ENCODE results near the gene SPACA4.

The SPACA4 gene

DNA sequence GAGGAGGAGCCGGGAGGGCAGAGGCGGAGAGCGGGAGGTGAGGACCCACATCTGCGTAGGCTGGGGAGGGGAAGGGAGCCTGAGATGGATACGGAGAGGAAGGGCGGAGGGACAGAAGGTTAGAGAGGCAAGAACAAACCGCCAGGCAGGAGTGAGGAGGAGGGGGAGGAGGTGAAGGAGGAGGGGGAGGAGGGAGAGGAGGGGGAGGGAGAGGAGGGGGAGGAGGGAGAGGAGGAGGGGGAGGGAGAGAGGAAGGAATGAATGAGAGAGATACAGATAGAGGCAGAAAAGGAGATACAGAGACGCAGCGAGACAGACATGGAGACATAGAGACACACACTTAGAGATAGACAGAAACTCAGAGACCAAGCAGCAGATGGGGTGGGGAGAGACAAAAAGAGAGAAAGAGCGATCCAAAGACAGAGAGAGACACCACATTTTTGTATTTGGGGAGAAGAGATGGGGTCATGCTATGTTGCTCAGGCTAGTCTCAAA lies 40.2 kb downstream of the SPACA4 start:
- TF ChIP-seq, protein P1, sequence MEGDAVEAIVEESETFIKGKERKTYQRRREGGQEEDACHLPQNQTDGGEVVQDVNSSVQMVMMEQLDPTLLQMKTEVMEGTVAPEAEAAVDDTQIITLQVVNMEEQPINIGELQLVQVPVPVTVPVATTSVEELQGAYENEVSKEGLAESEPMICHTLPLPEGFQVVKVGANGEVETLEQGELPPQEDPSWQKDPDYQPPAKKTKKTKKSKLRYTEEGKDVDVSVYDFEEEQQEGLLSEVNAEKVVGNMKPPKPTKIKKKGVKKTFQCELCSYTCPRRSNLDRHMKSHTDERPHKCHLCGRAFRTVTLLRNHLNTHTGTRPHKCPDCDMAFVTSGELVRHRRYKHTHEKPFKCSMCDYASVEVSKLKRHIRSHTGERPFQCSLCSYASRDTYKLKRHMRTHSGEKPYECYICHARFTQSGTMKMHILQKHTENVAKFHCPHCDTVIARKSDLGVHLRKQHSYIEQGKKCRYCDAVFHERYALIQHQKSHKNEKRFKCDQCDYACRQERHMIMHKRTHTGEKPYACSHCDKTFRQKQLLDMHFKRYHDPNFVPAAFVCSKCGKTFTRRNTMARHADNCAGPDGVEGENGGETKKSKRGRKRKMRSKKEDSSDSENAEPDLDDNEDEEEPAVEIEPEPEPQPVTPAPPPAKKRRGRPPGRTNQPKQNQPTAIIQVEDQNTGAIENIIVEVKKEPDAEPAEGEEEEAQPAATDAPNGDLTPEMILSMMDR (IDR thresholded peaks at IDR 0.05; ENCODE audit: low read depth, low read length, missing control alignments): no peak
- no peak for DNase-seq (ENCODE audit: low read depth)
- peak overlapping the region; percentile 52 for H3K4me3 ChIP-seq (ENCODE audit: low read depth, low read length)
- in situ Hi-C loops (cut with HindIII; ENCODE audit: low sequenced_read_pairs): no loop called here

DNA sequence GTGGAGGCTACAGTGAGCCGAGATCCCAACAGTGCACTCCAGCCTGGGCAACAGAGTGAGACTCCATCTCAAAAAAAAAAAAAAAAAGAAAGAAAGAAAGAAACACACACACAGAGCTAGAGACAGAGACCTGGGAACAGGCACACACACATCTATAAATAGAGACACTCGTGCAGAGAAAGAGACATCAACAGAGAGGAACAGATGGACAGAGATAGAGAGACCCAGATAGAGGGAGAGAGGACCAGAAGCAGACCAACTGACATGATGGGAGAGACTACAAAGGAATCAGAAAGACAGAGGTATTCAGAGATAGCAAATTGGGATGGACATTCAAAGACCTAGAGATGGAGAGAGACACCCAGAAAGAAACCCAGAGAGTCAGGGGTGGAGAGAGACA lies 41.6 kb downstream of the SPACA4 start:
- no peak for DNase-seq (ENCODE audit: low read depth)
- in situ Hi-C loops (cut with HindIII; ENCODE audit: low sequenced_read_pairs): no loop called here
- no peak overlapping the region for H3K4me3 ChIP-seq (ENCODE audit: low read depth, low read length)
- TF ChIP-seq, protein P1 (IDR thresholded peaks at IDR 0.05; ENCODE audit: low read depth, low read length, missing control alignments): no peak

DNA sequence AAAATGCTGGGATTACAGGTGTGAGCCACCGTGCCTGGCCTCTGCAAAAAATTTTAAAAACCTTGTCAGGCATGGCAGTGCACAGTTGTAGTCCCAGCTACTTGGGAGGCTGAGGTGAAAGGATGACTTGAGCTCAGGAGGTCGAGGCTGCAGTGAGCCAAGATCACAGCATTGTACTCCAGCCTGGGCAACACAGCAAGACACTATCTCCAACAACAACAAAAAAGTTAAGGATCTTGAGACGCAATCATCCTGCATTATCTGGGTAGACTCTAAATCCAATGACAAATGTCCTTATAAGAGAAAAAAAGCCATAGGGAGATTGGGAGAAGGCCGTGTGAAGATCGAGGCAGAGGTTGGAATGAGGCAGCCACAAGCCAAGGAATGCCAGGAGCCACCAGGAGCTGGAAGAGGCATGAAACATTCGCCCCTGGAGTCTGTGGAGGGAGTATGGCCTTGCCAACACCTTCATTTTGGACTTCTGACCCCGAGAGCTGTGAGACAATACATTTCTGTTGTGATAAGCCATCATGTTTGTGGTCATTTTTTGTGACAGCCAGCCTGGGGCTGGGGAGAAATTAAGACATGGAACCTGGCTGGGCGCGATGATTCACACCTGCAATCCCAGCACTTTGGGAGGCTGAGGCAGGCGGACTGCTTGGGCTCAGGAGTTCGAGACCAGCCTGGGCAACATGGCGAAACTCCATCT lies 44.6 kb downstream of the SPACA4 start:
- H3K4me3 ChIP-seq (ENCODE audit: low read depth, low read length): no peak overlapping the region
- TF ChIP-seq, protein P1 (IDR thresholded peaks at IDR 0.05; ENCODE audit: low read depth, low read length, missing control alignments): no peak
- no peak for DNase-seq (ENCODE audit: low read depth)
- in situ Hi-C loops (cut with HindIII; ENCODE audit: low sequenced_read_pairs): no loop called here

DNA sequence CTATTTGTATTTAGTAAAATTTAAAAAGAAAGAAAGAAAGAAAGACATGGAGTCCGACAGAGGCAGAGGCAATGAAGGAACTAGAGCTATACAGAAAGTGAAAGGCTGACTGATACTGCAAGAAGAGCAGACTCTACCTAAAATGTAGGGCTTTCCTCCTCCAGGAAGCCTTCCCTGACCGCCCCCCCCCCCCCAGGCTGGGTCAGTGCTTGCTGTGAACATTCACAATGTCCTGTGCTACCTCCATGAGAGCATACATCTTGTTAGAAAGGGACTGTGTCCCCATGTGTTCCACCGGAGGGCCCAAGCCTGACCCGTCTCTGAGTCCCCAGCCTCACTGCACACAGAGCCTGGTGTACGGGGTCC lies 45.1 kb downstream of the SPACA4 start:
- TF ChIP-seq, protein P1 (IDR thresholded peaks at IDR 0.05; ENCODE audit: low read depth, low read length, missing control alignments): no peak
- DNase-seq (ENCODE audit: low read depth): no peak
- no peak overlapping the region for H3K4me3 ChIP-seq (ENCODE audit: low read depth, low read length)
- in situ Hi-C loops (cut with HindIII; ENCODE audit: low sequenced_read_pairs): no loop called here

DNA sequence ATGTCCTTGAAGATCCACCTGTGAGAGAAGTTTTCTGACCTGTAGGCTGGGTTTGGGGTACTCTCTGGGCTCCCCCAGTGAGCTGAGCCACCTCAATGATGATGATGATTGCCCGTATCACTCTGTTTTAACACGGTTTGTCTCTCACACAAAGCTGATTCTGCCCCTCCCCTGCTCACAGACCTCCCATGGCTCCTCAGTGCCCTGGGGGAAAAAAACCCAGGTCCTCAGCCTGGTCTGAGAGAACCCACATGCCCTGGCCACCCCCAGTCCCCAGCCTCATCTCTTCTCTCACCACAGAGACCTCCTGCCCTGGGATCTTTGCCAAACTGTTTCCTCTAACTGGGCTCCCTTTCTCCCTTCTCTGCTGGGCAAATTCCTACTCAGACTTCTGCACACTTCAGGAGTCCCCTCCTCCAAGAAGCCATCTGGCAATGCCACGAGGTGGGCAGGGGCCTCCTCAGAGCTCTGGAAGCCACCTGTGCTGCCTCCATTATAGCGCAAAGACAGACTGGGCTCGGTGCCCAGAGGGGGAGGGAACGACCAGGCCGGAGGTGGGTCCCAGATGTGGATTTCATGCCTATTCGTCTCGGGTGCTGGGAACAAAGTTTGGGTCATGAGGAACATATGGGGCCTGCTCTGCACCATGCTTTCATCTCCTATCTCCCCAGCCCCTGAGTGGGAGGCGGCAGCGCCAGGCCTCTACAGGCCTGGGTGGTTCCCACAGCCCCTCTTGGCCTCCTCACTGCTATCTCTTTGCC lies 47.9 kb downstream of the SPACA4 start:
- in situ Hi-C loops (cut with HindIII; ENCODE audit: low sequenced_read_pairs): no loop called here
- TF ChIP-seq, protein P1 (IDR thresholded peaks at IDR 0.05; ENCODE audit: low read depth, low read length, missing control alignments): no peak
- DNase-seq (ENCODE audit: low read depth): no peak
- no peak overlapping the region for H3K4me3 ChIP-seq (ENCODE audit: low read depth, low read length)

DNA sequence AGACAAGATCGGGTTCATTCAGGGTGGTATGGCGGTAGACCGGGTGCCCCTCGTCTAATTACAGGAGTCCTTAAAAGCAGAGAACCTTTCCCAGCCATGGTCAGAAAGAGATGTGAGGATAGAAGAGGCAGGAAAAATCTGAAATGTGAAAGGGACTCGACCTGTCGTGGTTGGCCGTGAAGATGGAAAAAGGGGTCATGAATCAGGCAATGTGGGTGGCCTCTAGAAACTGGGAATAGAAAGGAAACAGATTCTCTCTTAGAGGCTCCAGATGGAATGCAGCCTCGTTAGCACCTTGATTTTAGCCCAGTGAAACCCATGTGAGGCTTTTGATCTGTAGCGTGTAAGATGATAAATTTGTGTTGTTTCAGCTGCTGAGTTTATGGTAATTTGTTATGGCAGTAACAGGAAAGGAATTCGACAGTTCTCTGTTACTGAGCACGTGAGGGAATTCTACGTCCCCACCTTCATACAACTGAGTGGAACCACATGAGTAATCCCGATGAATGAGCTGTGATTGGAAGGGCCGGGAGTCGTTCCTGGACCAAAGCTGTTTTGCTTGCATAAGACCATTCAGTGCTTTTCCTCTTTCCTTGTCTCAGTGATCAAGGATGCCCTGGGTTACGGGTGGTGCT lies 50.4 kb downstream of the SPACA4 start:
- peak; percentile 80 for DNase-seq (ENCODE audit: low read depth)

More for the DNA sequence above, 50.4 kb downstream of the SPACA4 start:
- TF ChIP-seq, protein P1 (IDR thresholded peaks at IDR 0.05; ENCODE audit: low read depth, low read length, missing control alignments): no peak
- H3K4me3 ChIP-seq (ENCODE audit: low read depth, low read length): no peak overlapping the region
- in situ Hi-C loops (cut with HindIII; ENCODE audit: low sequenced_read_pairs): no loop called here
